GM18868 (cell line): ENCODE results near the gene OR51A4.
"Not testable (repeated sequence)": the region's sequence is repeated elsewhere in the genome, so short reads cannot be mapped to it uniquely, and the experiment has no call there.

Experiments
- ATAC-seq: cut with Tn5 transposase; IDR thresholded peaks from one replicate; pipeline ENCODE4 v1.9.1; 2021; ENCODE audit warnings: mild to moderate bottlenecking, moderate library complexity; ENCODE audit not compliant: unreplicated experiment

Gene OR51A4, protein sequence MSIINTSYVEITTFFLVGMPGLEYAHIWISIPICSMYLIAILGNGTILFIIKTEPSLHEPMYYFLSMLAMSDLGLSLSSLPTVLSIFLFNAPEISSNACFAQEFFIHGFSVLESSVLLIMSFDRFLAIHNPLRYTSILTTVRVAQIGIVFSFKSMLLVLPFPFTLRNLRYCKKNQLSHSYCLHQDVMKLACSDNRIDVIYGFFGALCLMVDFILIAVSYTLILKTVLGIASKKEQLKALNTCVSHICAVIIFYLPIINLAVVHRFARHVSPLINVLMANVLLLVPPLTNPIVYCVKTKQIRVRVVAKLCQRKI

DNA sequence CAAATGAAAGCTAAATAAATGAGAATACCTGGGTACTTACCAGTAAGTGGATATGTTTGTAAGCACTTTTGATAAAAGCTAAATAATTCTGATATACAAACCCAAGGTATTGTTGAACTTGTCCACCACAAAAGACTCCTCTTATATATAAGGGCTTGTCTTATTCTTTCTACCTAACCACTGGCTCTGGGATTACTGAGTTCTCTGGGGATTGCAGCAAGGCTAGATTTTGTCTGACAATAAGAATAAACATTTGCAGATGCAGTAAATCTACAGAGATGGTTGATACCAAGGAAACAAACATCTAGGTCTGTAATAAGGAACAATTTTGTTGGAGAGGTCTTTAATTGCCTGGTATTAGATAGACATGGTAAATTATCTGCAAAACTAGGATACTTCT is at the start of gene OR51A4:
TSS of gene OR51A4 (minus strand) at position 101 of the 400 bp plus-strand sequence. CDS start 505 bp downstream, outside the sequence.
- no peak for ATAC-seq

DNA sequence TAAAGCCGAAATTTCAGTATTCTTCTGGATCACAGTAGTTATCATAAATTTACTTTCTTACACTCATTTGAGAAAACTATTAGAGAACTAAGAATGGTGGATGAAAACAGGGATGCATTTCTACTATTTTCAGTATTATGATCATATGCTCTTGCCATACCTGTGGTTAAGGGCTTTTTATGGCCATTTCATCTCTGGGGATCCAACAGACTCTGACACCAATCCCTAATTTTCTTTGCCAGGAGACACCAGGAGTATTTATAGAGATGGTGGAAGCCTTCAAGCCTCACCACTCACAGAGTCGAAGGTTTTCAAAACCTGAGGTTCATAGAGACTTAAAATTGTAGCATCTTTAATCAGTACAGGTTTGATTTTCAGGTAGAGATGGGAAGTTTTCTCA is 47.1 kb upstream of the OR51A4 start, which contains the start of gene OR51L1:
TSS of gene OR51L1 (plus strand) at position 301 of the 400 bp plus-strand sequence. CDS start 4,132 bp downstream, outside the sequence.
- no peak for ATAC-seq

DNA sequence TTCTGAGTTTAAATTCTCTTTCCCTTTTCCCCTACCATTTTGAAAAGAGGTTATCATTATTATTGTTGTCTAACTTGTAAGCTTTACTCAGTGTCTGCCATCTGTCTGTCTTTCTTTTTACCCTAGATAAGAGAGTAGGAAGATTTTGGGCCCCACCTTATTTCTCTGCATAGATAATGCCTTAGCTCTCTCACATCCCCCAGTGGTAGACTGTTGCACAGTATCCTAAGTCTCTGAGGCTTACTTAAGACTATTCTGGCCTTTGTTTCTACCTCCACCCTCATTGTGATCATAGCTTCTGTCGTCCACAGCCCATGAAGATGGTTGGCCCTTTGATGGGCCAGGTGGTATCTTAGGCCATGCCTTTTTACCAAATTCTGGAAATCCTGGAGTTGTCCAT is 43.7 kb upstream of the OR51A4 start:
- ATAC-seq: peak; percentile 55

DNA sequence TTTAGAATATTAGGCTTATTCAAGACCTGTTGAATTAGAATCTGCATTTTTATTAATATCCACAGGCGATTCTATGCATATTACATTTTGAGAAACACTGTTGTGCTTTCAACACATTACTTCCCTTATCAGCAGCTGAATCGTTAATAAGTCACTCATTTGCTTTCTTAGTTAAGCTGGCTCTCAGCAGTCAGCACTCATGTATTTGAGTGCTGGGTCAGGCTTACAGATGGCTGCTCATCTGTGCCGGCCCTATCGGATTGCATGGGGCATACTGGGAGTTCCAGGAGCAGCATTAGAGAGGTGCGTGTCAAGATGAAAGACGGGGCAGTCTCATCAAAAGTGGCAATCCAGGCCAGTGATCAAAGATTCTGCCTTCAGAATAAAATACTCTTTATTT is 36.4 kb upstream of the OR51A4 start:
- no peak for ATAC-seq

DNA sequence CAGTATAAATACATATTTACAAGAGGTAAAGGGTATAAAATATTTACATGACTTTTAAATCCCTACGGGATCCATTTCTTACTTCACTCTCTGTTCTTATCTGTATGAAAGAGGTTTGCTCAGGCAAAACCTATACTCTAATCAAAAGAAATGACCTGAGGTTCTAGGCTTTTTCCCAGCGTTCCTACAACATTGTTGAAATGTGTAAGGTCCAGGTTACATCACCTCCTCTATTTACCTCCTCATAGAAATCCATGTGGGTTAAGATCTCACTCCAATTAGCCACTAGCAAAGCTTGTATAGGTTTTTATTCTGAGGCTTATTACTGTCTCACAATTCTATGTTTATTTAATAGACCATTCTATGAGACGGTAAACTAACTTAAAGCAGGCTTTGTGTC is 35.3 kb upstream of the OR51A4 start:
- ATAC-seq: no peak

DNA sequence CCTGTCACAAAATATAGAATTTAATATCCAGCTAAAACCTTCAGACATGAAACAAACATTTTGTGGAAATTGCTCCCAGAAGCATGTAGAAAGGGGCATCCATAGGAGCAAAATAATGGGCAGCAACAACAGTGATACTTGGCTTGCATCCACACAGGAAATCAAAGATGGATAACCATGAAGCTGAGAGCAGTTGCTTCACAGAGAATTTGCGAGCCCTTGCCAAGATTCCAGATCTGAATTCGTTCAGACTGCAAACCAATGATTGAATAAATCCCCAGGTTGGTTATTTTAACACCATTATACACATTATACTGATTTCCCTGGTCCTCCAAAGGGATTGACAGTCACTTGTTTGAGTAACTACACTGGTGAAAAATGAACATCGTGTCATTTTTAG is 31.6 kb upstream of the OR51A4 start:
- no peak for ATAC-seq

DNA sequence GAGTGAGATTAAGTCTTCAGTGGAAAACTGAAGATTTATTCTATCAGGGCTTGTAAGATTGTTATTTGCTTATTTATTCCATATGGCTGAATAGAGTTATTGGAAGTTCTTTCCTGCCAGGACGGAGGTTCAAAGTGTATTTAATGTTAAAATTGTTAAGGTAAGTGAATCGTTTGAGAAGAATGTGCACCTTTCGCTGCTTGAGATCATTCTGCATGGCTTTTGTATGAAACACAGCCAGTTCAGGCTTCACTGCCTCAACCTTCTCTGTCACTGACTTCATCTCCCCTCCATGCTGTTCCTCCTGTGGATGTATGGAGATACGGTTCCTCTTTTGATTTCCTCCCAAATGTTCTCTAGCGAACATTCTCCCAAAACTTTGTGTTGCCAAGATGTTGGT is 28.0 kb upstream of the OR51A4 start:
- ATAC-seq: no peak

DNA sequence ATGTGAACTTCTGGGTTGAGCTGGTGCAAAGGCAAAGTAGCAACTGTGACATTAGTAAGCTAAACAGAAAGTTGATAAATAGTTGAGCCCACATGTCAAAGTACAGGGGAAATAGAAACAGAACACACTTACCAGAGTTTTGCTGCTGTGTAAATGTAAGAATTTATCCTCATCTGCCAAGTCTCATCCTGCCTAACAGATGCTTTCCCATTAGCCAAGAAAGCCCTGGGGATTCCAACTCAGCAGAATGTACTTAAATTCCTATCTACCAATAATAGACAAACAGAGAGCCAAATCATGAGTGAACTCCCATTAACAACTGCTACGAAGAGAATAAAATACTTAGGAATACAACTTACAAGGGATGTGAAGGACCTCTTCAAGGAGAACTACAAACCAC is 15.4 kb upstream of the OR51A4 start:
- no peak for ATAC-seq

DNA sequence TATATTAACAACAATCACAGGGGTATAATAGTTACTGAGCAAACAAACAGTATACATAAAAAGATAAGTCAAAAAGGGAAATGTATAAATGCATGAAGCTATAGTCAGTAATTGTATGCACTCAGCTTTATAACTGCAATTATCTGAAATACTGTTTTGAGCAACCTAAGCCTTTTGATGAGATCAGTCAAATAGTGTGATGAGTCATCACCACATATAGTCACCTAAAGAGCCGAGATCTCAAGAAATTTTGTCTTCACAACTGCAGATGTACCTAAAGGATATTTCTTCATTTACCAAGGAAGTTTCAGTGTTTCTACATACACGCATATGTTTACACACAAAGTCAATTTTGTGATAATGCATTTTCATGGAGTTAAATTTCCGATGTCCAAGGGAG is 13.5 kb upstream of the OR51A4 start:
- ATAC-seq: no peak

DNA sequence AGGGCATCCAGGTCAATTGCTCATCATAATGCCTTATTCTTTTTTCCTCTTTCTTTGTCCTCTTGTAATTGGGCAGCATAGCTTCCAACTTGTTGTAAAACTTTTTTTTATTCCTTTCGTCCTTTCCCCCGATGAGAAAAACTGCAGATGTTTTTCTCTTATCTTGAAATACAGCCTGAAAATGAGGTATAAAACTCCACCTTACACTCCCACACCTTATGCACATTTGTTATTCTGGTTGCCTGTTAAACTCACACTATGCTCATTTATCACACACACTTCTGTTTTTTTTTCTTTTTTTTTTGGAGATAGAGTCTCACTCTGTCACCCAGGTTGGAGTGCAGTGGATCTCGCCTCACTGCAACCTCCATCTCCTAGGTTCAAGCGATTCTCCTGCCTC is 10.0 kb upstream of the OR51A4 start:
- no peak for ATAC-seq

DNA sequence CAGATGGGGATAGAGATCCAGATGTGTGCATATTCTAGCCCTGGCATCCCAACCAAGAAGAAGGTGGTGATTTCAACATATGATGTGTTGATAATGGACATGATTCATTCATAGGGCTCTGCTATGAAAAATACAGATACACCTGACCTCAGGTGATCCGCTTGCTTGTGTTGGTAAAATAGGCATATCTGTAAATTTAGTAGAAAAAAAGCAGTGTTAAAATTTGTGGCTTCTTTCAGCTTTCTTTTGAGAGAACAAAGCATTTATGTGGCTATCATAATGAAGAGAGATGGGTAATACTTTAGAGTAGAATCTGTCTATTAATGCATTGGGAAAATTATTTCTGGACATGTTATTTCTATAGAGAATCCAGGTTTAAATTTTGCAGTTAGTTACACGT is 8.2 kb upstream of the OR51A4 start, which contains the start of gene OR51A2:
TSS of gene OR51A2 (minus strand) at position 101 of the 400 bp plus-strand sequence. CDS start at position 101, 0 bp downstream.
- not testable (repeated sequence) for ATAC-seq

DNA sequence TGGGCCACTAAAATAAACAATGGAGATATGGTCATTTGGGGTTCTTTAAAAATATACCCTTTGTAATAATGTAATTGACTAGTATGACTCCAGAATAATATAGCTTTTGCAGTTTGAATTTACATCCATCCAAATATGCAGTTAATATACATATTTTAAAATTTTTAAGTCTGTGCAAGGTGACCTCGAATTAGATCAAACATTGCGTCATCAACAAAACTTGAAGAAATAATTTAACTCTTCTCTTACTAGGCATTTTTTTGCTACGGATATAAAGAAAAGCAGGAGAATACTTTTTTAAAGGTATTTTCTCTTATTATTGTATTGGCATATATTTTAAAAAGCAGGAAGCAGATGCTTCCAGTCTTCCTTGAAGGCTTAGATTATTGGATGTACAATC is 10.7 kb downstream of the OR51A4 start:
- no peak for ATAC-seq

DNA sequence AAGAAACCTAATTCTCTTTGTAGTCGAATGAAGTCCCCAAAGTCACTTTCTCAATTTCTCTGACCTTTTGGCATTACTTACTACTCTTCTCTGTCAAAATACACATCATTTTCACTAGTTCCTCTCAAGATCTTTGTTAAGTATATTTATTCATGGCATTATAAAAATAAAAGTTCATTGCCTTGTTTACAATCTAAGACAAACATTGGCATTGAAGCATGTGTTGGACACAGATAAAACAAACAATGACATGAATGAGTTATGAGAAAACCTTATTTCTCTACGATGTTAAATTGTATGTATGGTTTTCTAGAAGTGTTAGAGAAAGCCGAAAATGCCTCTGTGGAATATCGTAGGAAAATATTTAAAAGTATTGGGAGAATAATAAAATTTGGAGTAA is 14.7 kb downstream of the OR51A4 start:
- ATAC-seq: no peak

DNA sequence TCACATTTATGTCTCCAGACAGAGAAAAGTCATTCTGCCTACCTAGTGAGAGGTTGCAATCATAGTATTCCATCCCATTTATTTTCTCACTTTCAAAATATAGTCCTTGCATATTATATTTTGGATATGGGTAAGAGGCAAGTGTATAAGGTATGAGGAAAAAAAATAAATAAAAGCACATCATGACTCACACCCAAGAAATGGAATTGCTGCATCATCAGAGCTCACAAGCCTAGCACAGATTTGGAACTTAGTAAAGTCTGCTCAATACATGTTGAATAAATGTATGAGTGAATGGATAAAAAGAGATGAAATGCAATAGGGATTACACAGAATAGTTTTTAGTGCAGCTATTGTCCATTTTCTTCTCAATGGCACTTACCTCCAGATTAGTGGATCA is 20.8 kb downstream of the OR51A4 start:
- ATAC-seq: no peak

DNA sequence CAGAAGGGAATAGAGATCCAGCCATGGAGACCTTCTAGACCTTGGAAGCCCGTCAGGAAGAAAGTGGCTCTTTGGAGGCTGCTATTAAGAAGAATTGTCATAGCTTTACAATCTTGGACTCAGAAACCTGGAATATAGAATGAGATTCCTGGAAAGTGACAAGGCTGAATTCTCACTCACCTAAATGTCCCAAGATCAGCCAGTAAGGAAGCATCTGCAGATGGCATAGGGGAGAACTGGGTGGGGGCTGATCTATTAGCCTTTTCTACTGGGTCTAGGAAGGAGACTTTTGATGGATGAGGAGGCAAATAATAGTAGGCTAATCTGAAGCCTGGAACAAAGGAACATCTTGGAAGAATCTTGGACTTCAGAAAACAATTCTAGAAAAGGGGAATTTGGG is 23.2 kb downstream of the OR51A4 start, which contains the start of gene OR51G1:
TSS of gene OR51G1 (minus strand) at position 101 of the 400 bp plus-strand sequence. CDS start at position 101, 0 bp downstream.
- ATAC-seq: no peak

DNA sequence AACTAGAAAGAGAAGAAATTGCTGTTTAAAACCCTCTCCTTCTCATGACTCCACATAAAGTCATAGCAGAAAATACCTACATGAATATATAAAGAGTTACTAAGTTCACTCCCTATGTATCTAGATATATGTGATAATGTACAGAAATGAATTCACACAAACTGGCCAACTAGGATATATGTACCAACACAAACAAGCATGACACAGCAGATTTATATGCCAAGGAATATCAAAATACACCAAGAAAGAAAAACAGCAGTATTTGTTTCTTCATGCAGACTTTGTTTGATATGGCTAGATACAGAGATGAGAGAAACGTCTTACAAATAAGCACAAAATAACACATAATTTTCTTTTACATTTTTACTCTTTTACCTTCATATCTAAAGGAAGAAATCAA is 25.1 kb downstream of the OR51A4 start:
- no peak for ATAC-seq

DNA sequence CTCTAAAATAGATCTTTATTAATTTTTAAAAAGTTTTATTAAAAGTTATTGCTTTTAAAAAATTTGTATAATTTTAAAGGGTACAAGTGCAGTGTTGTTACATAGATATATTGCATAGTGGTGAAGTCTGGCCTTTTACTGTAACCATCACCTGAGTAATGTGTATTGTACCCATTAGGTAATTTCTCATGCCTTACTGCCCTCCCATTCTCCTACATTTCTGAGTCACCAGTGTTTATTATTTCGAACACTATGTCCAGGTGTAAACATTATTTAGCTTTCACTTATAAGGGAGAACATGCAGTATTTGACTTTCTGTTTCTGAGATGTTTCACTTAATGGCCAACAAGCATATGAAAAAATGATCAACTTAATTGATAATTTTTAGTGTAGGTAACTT is 25.6 kb downstream of the OR51A4 start:
- ATAC-seq: no peak

DNA sequence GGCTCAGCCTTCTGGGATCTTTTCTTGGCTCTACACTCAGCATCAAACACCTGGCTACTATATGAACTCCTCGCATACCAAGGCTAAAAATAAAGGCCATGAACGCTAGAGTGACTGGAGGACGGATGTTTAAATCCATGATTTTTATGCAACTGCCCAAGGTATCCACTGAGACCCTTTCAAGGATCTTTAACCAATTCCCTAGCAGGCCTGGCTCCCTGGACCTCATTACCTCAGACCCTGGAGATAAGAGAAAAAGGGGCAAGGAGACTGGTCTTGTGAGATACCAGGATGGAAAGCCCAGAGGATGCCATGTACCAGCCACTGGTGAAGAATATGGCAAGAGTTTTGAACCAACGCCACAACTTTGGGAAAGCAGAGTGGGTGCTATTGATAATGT is 28.2 kb downstream of the OR51A4 start, which contains the start of gene OR51G2:
TSS of gene OR51G2 (minus strand) at position 101 of the 400 bp plus-strand sequence. CDS start 3,687 bp downstream, outside the sequence.
- ATAC-seq: no peak

DNA sequence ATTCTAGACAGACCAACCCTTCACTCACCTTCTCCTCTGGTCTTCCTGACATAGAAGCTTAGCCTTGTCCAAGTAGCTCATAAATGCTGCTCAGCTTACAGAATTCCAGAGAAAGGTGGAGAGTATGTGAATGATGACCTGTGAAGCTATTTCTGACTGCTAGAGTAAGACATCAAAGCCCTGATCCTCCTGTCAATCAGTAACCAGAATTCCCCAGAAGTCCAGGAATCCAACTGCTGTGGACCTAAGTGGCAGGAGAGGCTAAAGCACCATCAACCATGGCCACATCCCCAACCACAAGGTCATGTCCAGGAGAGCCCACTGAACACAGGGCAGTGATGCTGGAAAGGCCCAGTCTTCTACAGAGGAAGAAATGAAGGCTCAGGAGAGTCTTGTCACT is 30.8 kb downstream of the OR51A4 start:
- ATAC-seq: no peak

DNA sequence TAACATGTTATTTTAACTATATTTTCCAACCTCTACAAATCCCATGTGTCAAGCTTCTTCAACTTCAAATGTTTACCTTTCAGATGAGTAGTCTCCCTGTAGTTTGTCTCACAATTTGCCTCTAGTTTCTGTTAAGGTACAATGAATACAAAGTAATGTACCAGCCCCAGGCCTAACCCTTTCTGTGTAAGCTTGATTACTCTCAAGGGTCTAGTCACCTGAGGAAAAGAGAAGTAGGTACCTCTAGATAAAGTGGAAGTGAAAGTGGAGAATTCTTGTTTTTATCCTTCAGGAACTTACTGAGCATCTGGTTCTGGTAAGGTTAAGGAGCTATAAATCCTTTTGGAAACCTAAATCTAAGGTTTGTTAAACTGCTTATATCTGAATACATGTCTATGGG is 43.9 kb downstream of the OR51A4 start, which contains the start of gene OR51A7:
TSS of gene OR51A7 (plus strand) at position 300 of the 400 bp plus-strand sequence. CDS start 3,587 bp downstream, outside the sequence.
- ATAC-seq: no peak
